GM21786 (cell line): ENCODE data around the gene EEA1.

Source experiments
- ATAC-seq: cut with Tn5 transposase; IDR thresholded peaks from one replicate; pipeline ENCODE4 v1.9.1; 2021; ENCODE audit not compliant: unreplicated experiment

EEA1 gene

DNA sequence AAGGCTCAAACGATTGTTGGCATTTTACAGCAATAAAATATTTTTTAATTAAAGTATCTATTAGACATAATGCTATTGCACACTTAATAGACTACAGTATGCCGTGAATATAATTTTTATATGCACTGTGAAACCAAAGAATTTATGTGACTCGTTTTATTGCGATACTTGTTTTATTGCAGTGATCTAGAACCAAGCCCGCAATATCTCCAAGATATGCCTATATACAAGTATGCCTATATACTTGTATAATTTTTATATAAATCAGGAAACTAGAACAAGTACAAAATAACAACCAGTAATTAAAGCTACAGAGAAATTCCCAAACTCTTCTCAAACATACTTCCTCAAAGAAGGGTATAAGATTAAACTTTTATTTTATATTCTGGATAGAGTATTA is 31.3 kb downstream of the EEA1 start:
- ATAC-seq = no peak

DNA sequence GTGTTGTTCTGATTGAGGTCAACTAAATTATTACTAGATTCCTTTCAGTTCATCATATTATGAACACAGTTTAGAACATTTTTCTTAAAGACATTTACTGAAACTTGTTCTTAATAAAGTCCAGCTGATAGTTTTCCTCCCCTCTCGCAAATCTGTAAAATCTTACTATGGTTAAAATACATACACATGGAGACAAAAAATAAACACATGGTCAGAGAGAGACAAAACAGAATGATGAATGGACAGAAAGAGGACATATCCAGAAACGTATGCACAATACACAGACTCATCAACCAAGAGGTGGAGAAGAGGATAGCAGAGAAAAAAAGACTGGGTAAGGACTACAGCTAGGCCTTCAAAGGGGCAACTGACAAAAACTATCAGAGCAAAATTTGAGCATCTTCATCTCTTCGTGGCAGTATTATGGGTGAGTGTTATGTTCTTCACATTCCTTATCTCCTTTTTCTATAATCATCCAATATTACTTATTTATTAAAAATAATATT is 38.4 kb downstream of the EEA1 start:
- no peak for ATAC-seq

DNA sequence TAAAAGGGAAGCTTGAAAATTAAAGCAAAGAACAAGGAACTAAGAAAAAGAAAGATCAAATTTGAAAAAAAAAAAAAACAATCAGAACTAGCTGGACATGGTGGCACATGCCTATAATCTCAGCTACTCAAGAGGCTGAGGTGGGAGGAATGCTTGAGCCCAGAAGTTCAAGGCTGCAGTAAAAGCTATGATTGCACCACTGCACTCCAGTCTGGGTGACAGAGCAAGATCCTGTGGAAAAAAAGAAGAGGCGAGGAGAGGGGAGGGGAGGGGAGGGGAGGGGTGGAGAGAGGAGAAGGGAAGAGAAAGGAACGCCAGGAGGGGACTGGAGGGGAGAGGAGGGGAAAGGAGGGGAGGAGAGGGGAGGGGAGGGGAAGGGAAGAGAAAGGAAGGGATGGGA is 43.0 kb downstream of the EEA1 start:
- no peak for ATAC-seq

DNA sequence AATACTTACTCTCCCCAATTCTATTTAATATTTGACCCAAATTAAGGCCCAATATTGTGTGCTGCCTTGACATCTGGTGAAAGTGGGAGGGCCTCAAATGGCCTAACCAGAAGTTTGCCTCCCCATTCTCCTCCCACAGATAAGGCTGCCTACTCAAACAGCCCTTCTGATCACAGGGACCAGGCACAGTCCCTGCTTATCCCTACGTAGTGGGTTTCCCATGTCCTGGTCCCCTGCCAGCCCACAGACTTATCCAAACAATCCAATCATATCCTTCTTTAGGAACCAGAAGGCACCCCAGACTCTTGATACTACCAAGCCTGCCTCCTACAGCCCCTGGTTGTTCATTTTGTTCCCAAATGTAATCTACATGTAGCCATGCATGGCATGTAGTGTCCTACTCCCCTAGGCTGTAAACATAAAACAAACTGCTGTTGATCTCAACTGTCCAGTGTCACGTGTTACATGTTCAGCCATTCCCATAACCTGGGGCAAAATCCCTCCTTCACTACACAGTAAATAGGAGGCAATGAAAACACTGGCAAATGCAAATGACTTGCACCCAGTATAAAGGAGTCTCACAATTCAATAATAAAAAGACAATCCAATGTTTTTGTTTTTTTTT is 49.3 kb downstream of the EEA1 start:
- ATAC-seq = no peak

DNA sequence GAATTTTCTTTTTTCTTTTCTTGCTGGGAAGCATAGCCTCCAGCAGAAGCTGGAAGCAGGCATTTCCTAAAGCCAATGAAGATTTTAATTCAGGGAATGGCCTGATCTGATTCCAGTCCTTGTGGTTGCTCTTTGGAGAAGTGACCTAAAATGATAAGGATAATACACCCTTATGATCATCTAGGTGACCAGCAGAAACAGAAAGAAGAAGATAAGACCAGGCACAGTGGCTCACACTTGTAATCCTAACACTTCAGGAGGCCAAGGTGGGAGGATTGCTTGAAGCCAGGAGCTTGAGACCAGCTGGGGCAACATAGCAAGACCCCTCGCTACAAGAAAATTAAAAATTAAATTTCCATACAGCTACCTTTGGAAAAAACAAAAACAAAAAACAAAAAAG is 51.2 kb downstream of the EEA1 start:
- ATAC-seq = no peak

DNA sequence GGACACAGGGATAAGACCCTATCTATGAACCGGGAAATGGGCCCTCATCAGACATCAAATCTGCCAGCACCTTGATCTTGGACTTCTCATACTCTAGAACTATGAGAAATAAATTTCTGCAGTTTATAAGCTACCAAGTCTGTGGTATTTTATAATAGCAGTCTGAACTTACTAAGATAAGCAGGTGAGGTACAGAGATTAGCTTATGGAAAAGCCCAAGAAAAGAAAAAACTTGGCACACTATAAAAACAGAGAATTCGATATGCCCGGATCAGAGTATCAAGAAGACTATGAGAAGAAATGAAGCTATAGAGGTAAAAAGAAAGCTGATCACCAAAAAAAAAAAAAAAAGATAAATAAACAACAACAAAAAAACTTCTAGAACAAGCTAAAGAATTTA is 52.6 kb downstream of the EEA1 start:
- no peak for ATAC-seq

DNA sequence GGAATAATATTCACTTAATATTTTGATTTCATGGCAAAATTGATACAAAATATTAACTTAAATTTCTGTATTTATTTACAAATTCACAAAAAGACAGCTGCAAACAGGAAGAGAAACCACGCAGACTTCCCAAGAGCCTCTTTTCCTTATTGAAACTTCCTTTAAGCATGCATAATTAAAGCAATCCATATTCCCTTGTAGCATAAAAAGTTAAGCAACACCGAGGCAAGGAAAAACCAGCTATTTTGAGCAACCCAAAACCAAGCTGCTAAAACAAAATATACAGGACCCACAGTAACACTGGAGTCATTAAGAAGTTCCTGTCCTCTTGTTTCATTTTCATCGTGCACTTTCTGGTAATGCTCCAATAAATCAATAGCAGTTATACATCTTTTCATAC is 58.0 kb downstream of the EEA1 start:
- ATAC-seq = no peak

DNA sequence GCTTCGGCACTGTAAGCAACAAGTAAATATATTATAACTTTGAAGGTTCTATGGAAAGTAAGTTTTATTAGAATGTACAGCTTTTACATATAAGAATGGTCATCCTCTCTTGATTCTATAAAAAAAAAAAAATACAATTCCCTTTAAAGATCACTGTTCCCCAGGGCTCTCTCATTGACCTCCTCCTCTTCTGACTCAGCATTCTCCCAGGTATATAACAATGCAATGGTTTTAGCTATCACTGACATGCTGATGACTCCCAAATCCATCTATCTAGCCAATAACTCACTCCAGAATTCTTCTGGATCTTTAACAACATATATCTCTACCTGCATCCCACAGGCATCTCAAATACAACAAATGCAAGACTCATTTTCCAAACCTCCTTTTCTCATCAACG is 62.7 kb downstream of the EEA1 start:
- ATAC-seq = no peak

DNA sequence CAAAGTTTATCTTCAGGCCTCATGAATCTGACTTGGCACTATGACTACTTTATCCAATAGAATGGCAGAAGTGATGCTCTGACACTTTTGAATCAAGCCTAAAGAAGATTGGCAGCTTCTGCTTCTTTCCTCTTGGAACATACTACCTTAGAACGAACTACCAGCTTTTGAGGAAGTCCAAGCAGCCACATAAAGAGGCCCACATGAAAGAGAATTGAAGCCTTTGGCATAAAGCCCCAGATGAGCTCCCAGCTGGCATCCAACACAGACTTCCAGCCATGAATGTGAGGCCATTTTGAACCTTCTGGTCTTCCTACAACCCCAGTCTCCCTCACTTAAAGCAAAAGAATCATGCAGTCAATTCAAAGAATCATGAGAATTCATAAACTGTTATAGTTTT is 65.8 kb downstream of the EEA1 start:
- ATAC-seq = no peak

DNA sequence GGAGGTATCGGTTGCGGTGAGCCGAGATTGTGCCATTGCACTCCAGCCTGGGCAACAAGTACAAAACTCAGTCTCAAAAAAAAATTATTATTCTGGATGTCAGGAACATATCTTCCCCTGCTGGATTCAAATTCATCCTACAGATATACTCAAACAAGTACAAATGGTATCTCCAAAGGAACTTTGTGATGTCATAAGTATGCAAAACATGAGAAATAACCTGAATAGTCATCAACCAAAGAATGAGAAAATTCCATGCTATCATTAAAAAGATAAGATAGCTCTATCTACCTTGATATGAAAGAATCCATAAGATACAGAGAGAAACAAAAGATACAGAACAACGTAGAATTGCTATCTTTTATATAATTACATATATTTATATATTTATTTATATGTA is 67.7 kb downstream of the EEA1 start:
- no peak for ATAC-seq

DNA sequence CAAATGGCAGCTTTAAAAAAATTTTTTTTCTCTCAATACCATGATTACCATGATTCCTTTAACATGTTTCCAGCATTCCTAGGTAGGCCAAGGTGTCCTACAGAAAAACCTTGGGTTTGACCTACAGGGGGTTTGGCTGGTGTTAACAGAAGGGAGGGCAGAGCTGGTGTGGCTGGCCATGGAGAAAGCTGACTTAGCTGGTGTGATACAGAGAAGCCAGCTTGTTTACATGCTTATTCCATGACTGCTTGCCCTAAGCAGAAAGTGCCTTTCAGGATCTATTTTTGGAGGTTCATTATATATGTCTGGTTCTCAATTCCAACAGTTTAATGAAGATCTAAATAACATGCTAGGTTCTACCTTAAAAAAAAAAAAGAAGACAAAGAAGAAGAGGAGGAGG is 68.6 kb downstream of the EEA1 start:
- no peak for ATAC-seq

DNA sequence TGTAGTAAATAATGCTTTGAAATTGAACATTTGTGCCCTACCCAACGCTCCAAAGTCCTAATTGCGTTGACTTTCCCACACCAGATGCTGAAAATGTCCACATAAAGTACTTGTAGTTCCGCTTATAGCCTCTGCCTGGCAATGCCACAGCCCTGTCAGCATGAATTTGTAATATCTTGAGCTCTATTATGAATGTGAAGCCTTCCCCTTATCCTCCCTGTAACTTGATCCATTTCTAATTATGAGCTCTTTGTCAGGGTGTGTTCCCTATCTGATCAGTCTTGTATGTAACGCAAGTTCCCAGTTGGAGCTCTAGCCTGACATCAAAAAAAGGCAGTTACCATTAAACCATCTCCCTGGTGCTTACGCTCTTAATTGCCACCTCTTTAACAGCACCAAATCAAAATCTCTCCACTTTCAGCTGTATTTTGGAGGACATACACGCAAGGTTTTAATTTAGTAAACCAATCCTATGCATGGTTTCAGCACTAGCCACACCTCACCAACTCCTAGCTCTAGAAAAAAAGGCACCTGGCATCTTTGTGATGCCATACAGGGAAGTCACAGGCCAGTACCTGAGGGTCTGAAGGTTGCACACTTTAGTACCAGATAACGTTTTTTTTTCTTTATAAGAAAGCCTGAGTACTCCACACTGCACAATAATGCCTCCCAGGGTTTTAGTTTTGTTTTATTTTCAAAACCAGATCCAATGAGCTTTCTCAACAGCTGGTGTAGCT is 69.3 kb downstream of the EEA1 start:
- no peak for ATAC-seq

DNA sequence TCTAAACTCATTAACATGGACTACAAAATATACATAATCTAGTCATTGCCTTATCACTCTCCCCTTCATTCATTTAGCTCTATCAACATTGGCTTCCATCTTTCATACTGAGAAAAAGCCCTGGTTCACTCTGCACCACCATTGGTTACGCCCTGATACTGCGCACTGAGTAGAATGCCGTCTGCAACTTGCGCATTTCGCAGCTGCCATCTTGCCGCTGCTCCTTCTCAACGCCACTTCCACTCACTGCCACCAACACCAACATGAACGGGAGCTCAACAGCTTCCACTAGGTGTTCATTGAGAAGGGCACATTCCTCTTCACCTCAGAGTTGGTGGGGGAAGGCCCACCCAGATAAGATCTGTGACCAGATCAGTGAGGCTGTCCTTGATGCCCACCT is 71.3 kb downstream of the EEA1 start:
- ATAC-seq = no peak

DNA sequence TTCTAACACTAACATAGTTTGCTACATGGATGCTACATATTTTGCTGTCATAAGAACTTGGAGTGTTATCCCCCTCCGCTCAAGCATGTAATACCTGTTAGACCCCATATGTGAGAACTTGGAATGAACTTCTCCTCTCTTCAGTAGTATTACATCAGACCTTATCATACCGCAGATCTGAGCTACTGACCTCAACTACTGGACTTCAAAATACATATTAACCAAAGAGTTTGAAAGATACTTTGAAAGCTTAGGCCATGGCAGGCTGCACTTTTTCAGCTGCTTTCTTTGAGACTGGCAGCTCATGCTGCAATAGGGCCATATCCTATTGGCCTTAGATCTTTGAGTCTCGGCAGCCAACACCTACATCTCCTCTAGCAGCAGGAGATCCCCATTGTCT is 74.8 kb downstream of the EEA1 start:
- ATAC-seq = no peak

DNA sequence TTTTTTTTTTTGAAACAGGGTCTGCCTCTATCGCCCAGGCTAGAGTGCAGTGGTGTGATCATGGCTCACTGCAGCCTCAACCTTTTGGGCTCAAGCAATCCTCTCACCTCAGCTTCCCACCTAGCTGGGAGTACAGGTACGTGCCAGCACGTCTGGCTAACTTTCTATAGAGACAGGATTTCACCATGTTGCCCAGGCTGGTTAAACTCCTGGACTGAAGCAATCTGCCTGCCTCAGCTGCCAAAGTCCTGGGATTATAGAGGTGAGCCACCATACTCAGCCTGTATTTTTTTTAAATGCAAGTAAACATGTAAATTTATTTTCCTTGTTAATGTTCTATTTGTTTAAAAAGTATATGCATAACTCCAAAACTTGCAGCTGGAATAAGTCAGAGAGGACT is 80.4 kb downstream of the EEA1 start:
- no peak for ATAC-seq

DNA sequence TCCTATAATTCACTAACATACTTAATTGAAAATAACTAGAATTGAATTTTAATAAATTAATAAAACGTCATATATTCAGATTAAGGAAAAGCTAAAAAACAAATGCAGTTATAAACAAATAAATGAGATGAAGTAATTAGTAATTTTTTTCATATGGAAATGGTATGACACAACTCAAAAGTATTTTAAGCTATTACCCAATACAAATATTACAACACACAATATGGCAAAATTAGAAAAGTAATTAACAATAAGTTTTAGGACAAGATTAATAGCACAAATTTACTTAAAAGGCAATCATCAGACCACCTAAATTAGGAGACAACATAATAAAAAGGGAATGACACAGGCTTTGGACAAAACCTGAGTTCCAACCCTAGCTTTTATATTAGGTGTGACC is 81.7 kb downstream of the EEA1 start:
- no peak for ATAC-seq

DNA sequence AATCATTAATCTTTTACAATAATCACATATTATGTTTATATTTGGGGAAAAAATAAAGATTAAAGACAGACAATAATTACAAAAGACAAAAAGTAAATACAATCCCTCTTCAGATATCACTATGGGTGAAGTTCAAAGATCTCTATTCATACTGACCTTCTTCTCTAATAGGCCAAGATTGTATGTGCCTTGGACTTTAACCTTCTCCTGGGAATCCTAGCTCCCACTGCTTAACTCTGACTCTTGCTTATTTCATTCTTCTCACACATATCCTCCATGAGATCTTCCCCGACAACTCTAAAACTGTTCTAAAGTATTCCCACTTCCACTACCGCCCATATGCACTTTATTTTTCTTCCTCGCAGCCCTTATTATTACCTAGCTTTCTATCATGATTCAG is 83.8 kb downstream of the EEA1 start:
- no peak for ATAC-seq

DNA sequence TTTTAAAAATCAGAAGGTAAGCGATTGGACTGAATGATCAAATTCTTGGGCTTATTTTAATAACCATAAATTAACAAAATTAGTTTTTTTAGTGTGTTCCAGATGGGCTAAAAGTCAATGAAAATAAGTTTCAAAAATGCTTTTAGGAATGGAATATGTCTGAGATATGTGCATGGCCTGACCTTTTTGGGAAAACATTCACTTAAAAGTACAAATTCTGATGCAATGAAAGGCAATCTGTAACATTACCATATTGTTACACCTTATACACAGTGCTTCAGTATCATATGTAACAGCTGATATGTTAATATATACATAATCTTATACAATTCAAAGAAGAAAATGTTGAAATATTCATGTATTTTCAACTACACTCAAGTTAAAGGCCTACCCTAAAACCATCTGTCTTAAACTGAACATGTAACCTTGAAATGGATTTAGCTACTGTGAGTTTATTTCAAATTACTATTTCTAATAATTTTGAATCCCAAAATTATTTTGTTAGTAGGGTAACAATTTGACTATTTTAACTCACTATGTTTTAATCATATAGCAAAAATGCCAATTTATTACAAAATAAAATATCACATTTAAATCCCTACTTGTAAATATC is 84.8 kb downstream of the EEA1 start:
- ATAC-seq = no peak

DNA sequence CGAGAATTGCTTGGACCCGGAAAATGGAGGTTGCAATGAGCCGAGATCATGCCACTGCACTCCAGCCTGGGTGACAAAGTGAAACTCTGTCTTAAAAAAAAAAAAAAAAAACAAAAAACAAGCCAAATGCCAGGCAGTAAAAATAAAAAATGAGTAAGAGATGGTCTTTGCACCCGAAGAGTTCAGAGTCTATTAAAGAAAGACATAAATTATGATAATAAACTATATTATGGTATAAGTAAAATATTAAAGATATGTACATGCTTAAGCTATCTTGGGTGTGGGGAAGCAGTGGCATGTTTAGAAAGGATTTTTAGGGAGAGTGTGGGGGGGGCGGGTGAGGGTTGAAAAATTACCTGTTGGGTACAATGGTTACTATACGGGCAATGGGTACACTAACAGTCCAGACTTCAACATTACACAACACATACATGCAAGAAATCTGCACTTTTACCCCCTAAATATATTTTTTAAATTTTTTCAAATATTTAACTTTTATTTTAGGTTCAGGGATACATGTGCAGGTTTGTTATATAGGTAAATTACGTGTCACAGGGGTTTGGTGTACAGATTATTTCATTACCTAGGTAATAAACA is 99.3 kb downstream of the EEA1 start:
- no peak for ATAC-seq

DNA sequence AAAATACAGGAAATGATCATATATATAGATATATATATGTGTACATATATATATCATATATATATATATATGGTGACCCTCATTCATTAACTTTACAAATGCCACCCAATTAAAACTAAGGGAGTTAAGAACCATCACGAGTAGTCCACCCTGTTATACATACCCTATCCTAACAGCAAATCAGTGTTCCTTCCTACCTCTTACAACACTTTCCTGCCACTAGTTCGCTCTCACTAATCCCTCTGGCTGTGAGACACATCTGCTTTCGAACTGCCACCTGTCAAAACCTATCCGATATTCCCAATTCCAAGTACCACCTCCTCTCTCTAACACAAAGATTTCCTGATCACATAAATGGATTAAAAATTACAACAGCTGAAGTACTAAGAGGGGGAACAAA is 100.5 kb downstream of the EEA1 start:
- ATAC-seq = no peak

DNA sequence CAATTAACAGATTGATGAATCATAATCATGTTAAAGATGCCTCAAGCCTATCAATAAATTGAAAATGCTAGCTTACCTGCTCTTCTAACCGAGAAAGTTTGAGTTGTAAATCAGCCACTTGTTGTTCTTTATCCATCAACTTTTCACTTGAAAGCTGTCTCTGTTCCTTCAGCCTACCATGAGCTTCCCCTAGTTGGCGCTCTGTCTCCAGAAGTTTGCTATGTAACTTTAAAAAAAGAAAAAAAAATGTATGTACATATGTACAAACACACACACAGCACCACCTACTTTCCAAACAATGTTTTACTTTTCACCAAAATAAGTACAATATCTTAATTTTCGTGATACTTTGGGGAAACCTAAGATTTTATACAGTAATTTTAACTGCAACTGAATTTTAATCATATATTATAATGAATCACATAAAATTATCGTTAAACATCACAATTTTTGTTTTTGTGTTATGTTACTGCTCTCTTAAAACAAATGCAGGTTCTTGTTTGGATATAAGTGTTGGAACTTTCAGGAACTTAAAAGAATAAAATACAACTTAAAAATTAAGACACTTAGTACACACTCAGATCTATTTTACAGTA is 101.2 kb downstream of the EEA1 start:
- ATAC-seq = no peak

DNA sequence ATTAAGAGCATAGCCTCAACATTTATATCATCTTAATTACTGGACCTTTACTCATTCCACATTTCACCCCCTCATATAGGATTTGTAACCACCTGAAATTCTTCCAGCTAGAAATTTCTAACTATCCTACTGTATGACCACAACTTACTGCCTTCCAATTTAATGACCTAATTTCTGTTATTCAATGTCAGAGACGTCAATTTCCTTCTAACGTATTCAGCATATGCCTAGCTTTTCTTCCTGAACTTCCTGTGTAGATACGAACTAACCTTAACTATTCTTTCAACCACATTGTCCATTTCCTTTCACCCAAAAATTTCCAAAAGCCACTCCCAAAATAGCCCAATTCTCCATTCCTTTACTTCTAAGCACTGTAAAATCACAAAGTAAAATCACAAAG is 108.0 kb downstream of the EEA1 start:
- no peak for ATAC-seq
